ENCODE measurements around the gene SLC15A4.

Gene SLC15A4

GRCh38 chr12:128817111-128818015, 6.4 kb downstream of the SLC15A4 start:
- H3K79me2 ChIP-seq (ENCODE audit: low read length) = peaks cover 98% of the 10 kb centered on the region
- no peaks in the 10 kb centered on the region for H3K9me2 ChIP-seq (replicated peaks; ENCODE audit: insufficient read depth, low read length)
- TF ChIP-seq EZH2 (optimal IDR thresholded peaks at IDR 0.05; ENCODE audit: low read depth, low read length) (no peak), EZH2phosphoT487 (IDR thresholded peaks at IDR 0.05; ENCODE audit: low read length) (no peak)
- TF ChIP-seq, protein P1, sequence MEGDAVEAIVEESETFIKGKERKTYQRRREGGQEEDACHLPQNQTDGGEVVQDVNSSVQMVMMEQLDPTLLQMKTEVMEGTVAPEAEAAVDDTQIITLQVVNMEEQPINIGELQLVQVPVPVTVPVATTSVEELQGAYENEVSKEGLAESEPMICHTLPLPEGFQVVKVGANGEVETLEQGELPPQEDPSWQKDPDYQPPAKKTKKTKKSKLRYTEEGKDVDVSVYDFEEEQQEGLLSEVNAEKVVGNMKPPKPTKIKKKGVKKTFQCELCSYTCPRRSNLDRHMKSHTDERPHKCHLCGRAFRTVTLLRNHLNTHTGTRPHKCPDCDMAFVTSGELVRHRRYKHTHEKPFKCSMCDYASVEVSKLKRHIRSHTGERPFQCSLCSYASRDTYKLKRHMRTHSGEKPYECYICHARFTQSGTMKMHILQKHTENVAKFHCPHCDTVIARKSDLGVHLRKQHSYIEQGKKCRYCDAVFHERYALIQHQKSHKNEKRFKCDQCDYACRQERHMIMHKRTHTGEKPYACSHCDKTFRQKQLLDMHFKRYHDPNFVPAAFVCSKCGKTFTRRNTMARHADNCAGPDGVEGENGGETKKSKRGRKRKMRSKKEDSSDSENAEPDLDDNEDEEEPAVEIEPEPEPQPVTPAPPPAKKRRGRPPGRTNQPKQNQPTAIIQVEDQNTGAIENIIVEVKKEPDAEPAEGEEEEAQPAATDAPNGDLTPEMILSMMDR (IDR thresholded peaks at IDR 0.05; ENCODE audit: low read length) = no peak
- H2AFZ ChIP-seq (ENCODE audit: low read length) = no peak overlapping the region
- H3F3A ChIP-seq (ENCODE audit: insufficient read depth, low read length) = no peaks in the 10 kb centered on the region
- no peak overlapping the region for H3K4me3 ChIP-seq (ENCODE audit: low read length)
- H3K27me3 ChIP-seq (replicated peaks; ENCODE audit: insufficient read depth, low read length) = no peaks in the 10 kb centered on the region
- no peak overlapping the region; the same call in 1 of the 2 replicates for H3K27ac ChIP-seq (ENCODE audit: low read length)
- no peaks in the 10 kb centered on the region for H3K9me3 ChIP-seq (replicated peaks; ENCODE audit: insufficient read depth, low read length)
- DNase-seq = no peak
- no peaks in the 10 kb centered on the region for H3K36me3 ChIP-seq (replicated peaks; ENCODE audit: insufficient read depth, low read length)
- no peak overlapping the region for H3K4me2 ChIP-seq (ENCODE audit: low read depth, low read length)
- no peaks in the 10 kb centered on the region for H4K20me1 ChIP-seq (ENCODE audit: insufficient read depth, low read length)
- H3K9ac ChIP-seq (ENCODE audit: low read length) = no peak overlapping the region
- no peaks in the 10 kb centered on the region for H3K4me1 ChIP-seq (ENCODE audit: low read length)

GRCh38 chr12:128816643-128816920, 7.2 kb downstream of the SLC15A4 start:
- Histone ChIP-seq H3K27me3 (replicated peaks; ENCODE audit: insufficient read depth, low read length) (no peaks in the 10 kb centered on the region), H3K4me1 (ENCODE audit: low read length) (no peaks in the 10 kb centered on the region), H3K27ac (ENCODE audit: low read length) (no peak overlapping the region), H3K4me3 (ENCODE audit: low read length) (no peak overlapping the region), H3K79me2 (ENCODE audit: low read length) (peaks cover 96% of the 10 kb centered on the region), H4K20me1 (ENCODE audit: insufficient read depth, low read length) (no peaks in the 10 kb centered on the region), H3K9ac (ENCODE audit: low read length) (no peak overlapping the region), H3K36me3 (replicated peaks; ENCODE audit: insufficient read depth, low read length) (no peaks in the 10 kb centered on the region), H3K9me2 (replicated peaks; ENCODE audit: insufficient read depth, low read length) (no peaks in the 10 kb centered on the region), H3K9me3 (replicated peaks; ENCODE audit: insufficient read depth, low read length) (no peaks in the 10 kb centered on the region), H3K4me2 (ENCODE audit: low read depth, low read length) (no peak overlapping the region), H3F3A (ENCODE audit: insufficient read depth, low read length) (no peaks in the 10 kb centered on the region), H2AFZ (ENCODE audit: low read length) (no peak overlapping the region)
- TF ChIP-seq EZH2phosphoT487 (IDR thresholded peaks at IDR 0.05; ENCODE audit: low read length) = no peak
- TF ChIP-seq, protein P1 (IDR thresholded peaks at IDR 0.05; ENCODE audit: low read length) = no peak
- DNase-seq = no peak

DNA sequence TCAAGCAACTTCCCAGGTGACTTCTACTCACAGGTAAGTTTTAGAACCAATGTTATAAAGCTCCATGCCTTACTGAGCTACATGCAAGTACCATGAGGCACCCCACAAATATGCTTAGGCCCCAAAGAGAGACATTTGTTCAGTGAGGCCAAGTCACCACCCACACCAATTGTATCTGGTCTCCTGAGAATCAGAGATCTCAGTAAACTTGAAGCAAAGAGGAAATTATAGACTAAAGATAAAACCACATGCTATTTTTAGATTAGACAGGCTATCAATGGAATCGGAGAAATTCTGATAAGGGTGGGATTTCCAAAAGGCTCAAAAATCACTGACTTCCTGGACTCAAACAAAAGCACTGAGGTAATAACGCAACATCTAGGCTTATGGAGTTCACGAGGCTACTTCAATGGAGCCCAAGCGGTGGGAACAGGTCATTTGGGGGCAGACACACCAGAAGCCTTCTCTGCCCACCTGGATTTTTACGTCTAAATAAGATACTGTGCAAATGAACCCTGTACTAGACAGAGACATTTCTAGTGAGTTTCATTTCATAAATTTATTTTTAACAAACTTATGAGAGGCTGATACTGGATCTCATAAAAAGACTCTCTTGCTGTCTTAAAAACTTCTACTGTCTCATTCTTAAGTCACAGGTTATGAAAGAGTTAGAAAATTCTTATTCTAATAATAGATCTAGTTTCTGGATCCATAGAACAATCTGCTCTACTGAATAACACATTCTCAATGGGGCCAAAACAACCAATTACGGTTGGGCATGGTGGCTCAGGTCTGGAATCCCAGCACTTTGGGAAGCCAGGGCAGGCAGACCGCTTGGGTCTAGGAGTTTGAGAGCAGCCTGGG, 7.7 kb downstream of the SLC15A4 start:
- no peak for DNase-seq
- no peak overlapping the region for H3K27ac ChIP-seq (ENCODE audit: low read length)
- no peaks in the 10 kb centered on the region for H4K20me1 ChIP-seq (ENCODE audit: insufficient read depth, low read length)
- no peaks in the 10 kb centered on the region for H3K4me1 ChIP-seq (ENCODE audit: low read length)
- TF ChIP-seq EZH2phosphoT487 (IDR thresholded peaks at IDR 0.05; ENCODE audit: low read length) = no peak
- TF ChIP-seq, protein P1 (IDR thresholded peaks at IDR 0.05; ENCODE audit: low read length) = no peak
- no peak for TF ChIP-seq EZH2 (optimal IDR thresholded peaks at IDR 0.05; ENCODE audit: low read depth, low read length)
- peaks cover 2% of the 10 kb centered on the region for H3F3A ChIP-seq (ENCODE audit: insufficient read depth, low read length)
- peaks cover 94% of the 10 kb centered on the region for H3K79me2 ChIP-seq (ENCODE audit: low read length)
- H2AFZ ChIP-seq (ENCODE audit: low read length) = no peak overlapping the region
- H3K9ac ChIP-seq (ENCODE audit: low read length) = no peak overlapping the region
- no peak overlapping the region for H3K4me3 ChIP-seq (ENCODE audit: low read length)
- H3K9me3 ChIP-seq (replicated peaks; ENCODE audit: insufficient read depth, low read length) = no peaks in the 10 kb centered on the region
- no peaks in the 10 kb centered on the region for H3K36me3 ChIP-seq (replicated peaks; ENCODE audit: insufficient read depth, low read length)
- no peaks in the 10 kb centered on the region for H3K9me2 ChIP-seq (replicated peaks; ENCODE audit: insufficient read depth, low read length)
- H3K27me3 ChIP-seq (replicated peaks; ENCODE audit: insufficient read depth, low read length) = no peaks in the 10 kb centered on the region
- no peak overlapping the region for H3K4me2 ChIP-seq (ENCODE audit: low read depth, low read length)
